Panc1 (cell line): Measurements from ENCODE around the gene GALNT9.

ENCODE experiments used
- CTCF ChIP-seq: fragments of 450-650 bp; IDR thresholded peaks from 2 replicates; pipeline ENCODE4 v1.5.1; 2017; ENCODE audit warnings: mild to moderate bottlenecking
- POLR2AphosphoS5 ChIP-seq: IDR thresholded peaks from 2 replicates; pipeline ENCODE4 v1.6.1; 2012; ENCODE audit warnings: mild to moderate bottlenecking, low read depth, low read length, moderate library complexity
- REST ChIP-seq, 2 experiments: IDR thresholded peaks; 2 replicates each; pipeline ENCODE4 v1.6.1; 2011 to 2012; ENCODE audit warnings: low read depth in 2 of 2, control low read depth in 1 of 2, low read length in 1 of 2, mild to moderate bottlenecking in 1 of 2, moderate library complexity in 1 of 2; ENCODE audit not compliant: insufficient read depth in 1 of 2

- TF ChIP-seq CTCF (no peak), POLR2AphosphoS5 (no peak), REST (IDR thresholded peaks at IDR 0.05; ENCODE audit: insufficient read depth in 1 of 2, low read depth in 2 of 2, low read length in 1 of 2) (no peak)
These were observed 61.5 kb downstream of the GALNT9 start for GRCh38 chr12:132267873-132268272.
